HG03342 (cell line): ENCODE data around the gene RXFP4.
A peak's percentile ranks its signal among the peaks of the same experiment; 100 is the strongest.
"Not testable (repeated sequence)": the region's sequence is repeated elsewhere in the genome, so short reads cannot be mapped to it uniquely, and the experiment has no call there.

Experiments
- ATAC-seq: cut with Tn5 transposase; IDR thresholded peaks from one replicate; pipeline ENCODE4 v1.9.1; 2021; ENCODE audit warnings: mild to moderate bottlenecking, moderate library complexity; ENCODE audit not compliant: unreplicated experiment

RXFP4 gene

DNA sequence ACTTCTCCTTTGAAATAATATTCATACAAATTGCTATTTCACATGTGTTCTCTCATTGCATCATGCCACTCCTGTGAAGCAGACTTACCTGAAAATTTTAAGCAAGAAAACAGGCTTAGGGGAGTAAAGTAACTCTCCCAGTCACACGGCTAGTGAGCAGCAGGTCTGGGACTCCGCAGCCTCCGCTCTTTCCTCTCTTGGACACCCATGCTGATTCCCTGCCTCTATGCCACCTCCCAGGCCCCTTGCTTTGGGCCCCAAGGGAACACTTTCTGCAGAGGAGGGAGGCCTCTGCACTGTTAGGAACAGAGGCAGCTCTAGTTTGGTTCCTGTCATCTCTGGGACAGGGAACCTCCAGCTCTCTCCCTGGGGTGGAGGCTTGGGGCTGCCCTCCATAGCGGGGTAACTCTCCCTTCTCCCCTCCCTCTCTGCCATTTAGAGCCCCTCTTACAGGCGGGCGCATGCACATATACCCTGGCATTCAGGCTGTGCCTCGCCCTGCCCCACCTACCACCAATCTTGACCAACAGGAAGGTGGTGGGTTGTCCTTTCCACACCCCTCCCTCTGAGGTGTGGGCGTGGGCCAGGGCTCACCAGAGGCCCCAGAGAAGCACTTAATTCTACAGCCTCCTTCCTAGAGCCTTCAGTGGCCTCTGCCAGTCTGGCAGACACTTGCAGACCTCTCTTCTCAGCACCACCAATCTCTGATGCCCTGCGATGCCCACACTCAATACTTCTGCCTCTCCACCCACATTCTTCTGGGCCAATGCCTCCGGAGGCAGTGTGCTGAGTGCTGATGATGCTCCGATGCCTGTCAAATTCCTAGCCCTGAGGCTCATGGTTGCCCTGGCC, at the start of gene RXFP4:
Gene RXFP4, plus strand, starts transcription at position 646 of the 852 bp plus-strand sequence. Its CDS starts 72 bp downstream, at position 718.
- no peak for ATAC-seq

DNA sequence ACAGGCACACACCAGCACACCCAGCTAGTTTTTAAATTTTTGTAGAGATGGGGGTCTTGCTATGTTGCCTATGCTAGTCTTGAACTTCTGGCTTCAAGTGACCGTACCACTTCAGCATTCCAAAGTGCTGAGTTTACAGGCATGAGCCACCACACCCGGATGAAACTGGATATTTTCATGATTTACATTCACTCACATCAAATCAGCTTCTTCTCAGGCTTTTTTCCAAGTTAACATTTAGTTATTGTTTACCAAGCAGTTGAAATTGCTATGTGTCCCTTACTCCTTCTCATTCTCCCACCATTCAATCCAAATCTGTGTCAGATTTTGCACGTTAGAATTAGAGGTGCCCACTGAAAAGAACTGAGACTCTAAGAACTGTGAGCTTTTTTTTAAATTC, 48.6 kb upstream of the RXFP4 start:
- ATAC-seq = no peak

DNA sequence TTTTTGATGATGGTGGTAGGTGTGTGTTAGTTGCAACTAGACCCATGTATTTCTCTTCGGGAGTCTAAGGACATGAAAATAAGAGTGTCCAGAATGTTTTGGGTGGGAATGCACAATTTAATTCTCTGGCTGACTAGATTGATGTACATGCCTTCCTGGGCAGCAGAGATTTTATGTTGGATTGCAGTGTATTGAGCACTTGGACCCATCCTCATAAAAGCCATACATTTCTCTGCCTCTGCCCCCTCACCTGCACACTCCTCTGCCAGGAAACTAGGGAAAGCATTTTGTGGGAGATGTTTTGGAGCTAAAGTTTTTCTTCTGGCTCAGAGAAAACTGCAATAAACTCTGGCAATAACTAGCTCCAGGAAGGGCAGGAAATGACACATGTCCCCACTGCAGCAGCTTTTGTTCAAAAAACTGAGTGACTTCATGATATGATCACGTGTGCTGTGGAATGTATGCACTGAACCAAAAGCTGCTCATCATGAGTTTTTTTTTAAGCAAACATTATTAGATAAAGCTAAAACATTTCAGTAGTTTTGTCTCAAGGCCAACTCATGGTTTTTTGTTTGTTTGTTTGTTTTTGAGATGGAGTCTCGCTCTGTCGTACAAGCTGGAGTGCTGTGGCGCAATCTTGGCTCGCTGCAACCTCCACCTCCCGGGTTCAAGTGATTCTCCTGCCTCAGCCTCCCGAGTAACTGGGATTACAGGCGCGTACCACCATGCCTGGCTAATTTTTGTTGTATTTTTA, 47.9 kb upstream of the RXFP4 start:
- ATAC-seq = no peak

- ATAC-seq = not testable (repeated sequence)
Observed at GRCh38 chr1:155895617-155896016, 45.8 kb upstream of the RXFP4 start.

- ATAC-seq = not testable (repeated sequence)
Observed at GRCh38 chr1:155896476-155896875, 45.0 kb upstream of the RXFP4 start.

GRCh38 chr1:155897746-155898145, 43.7 kb upstream of the RXFP4 start:
- ATAC-seq = no peak

DNA sequence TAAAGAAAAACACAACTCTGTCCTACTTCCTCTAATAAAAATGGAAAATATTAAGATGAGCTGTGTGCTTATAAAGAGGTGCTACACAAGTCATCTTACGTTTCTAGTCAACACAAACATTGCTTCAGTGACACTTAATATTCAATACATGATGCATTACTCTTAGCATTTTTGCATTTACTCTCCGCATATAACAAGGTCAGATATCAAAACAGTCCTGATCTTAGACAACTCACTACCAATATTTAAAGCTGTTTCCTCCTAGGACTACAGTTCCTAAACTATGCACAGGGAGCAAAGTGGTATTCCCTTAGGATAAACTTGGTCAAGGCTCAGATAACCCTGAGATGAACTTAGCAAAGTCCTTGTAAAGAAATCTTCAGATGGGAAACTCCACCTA, 42.5 kb upstream of the RXFP4 start:
- ATAC-seq = no peak

DNA sequence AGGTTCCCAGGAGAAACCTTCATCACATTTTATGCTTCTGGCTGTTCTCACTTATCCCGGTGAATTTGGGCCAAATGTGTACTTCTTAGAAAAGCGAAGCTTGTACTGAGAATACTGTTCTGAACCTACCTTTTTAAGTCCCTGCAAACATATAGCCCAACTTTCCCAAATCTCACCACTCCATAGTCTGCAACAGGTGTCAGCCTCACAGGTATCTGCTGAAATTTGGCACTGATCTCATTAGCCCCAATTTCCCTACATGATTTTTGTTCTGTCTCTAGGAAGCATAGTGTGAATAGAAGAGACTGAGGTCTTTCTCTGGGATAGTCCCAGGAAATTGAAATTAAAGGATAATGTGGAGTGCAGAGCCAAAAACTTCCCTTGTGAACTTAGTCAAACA, 41.8 kb upstream of the RXFP4 start:
- ATAC-seq = no peak

GRCh38 chr1:155900161-155900560, 41.3 kb upstream of the RXFP4 start:
- no peak for ATAC-seq

- ATAC-seq = no peak
Observed at GRCh38 chr1:155904261-155904660, 37.2 kb upstream of the RXFP4 start.

- no peak for ATAC-seq
Observed at GRCh38 chr1:155909894-155910293, 31.5 kb upstream of the RXFP4 start.

- no peak for ATAC-seq
Observed at GRCh38 chr1:155910621-155911121, 30.8 kb upstream of the RXFP4 start.

- peak; percentile 77 for ATAC-seq
Observed at GRCh38 chr1:155911156-155912055, 30.0 kb upstream of the RXFP4 start, which contains the start of gene RIT1. Gene RIT1 (minus strand): TSS chr1:155911349. CDS start chr1:155910761, 588 bp downstream.

GRCh38 chr1:155912056-155912536, 29.3 kb upstream of the RXFP4 start:
- ATAC-seq = no peak

DNA sequence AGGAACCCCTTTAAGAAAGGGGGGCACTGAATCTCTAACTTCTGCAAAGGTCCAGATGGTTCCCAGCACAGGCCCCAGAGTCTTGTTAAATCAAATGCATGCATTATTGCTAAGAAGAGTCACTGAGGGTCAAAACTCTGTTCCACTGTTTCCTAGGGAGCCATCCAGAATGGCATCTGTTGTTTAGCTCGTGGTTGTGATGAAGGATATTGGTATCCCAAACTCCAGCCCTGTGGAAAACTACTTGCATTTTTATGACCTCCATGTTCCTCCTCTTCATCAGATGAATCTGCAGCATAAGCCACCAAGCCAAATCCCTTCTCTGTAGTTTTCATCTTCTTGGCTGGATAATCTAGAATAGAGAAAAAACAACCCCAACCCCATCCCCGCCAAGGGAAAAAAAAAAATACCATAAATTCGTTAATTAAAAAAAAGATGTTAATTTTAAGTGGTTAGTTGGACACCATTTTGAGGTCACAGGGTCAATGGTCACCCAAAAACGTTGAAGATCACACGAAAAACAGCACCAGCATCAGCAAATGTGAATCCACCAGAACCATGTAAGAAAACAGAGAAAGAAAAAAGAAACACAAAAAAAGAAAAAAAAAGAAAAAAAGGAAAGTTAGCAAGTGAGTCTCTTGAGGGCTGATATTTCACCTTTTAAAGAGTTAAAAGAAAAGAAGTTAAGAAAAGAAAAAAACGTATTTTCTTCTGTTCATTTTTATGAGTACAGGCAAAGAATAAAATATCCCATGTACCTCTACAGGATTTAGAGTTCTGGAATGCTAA, 27.3 kb upstream of the RXFP4 start:
- no peak for ATAC-seq

- ATAC-seq = no peak
Observed at GRCh38 chr1:155918660-155919059, 22.8 kb upstream of the RXFP4 start.

DNA sequence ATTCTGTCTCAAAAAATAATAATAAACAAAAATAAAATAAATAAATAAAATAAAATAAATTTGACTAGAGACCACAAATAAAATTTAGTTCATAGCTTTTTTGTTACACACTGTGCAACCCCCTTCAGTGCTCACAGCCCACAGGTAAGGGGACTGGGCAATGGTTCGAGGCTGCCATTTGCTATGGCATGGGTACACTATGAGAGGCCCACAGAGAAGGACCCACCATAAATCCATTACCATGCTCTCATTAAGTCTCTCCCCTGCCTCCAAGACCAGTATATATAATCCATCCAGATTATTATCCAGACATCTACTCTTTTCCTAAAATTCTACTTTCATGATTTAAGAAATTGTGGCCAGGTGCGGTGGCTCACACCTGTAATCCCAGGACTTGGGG, 21.6 kb upstream of the RXFP4 start:
- ATAC-seq = no peak

DNA sequence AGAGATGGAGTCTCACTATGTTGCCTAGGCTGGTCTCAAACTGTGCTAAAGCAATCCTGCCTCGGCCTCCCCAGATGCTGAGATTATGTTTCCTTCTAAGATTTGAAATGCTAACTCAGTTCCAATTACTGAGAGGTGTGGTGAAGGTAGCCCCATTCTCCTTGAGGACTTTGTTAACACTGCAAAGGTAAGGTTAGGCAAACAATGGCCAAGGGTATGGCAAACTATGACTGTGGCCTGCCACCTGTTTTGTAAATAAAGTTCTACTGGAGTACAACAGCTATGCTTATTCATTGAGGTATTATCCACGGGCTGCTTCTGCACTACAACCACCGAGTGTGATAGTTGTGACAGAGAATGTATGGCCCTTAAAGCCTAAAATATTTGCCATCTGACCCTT, 20.7 kb upstream of the RXFP4 start:
- no peak for ATAC-seq

DNA sequence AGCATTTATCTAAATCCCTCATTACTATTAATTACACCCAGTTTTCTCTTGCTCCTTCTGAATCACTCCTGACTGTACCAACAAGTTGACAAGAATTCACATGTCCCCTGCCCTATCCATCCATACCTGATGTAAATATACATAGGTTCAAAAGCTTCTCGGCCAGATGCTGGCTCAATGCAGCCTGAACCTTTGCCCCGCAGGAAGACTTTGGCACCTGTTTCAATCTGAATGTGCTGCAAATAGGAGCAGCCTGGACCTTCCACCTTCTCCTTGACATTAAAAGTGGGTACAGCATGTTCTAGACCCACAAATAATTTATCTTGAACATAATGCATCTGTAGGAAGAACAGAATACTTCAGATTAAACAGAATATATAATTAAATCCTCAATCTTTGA, 15.9 kb upstream of the RXFP4 start:
- no peak for ATAC-seq

- no peak for ATAC-seq
Observed at GRCh38 chr1:155929057-155929456, 12.4 kb upstream of the RXFP4 start.
